Measurements from ENCODE around the gene PRKAG3.

PRKAG3 gene

GRCh38 chr2:218812861-218813260 is 18.7 kb downstream of the PRKAG3 start:
- DNase-seq: no peak

GRCh38 chr2:218812096-218812815 is 19.3 kb downstream of the PRKAG3 start:
- no peak for DNase-seq

GRCh38 chr2:218811382-218811781 is 20.2 kb downstream of the PRKAG3 start:
- DNase-seq: no peak

DNA sequence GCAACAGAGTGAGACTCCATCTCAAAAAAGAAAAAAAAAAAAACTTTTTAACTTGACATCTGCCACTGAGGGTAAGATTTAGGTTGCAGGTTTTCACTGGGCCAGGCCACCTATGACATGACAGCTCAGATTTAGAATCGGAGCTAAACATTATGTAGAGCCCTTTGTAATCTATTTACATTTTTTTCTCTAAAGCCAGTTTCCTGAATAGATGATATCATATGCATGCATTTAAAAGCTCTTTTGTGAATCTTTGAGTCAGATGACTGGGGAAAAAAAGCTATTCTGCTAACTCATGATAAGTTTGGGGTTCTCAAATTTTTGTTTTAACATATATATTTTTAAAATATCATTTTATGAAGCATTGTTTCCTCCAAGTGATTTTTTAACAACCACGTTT is 21.3 kb downstream of the PRKAG3 start:
- no peak for DNase-seq

GRCh38 chr2:218809515-218809914 is 22.1 kb downstream of the PRKAG3 start:
- no peak for DNase-seq

- no peak for DNase-seq
These were observed 24.0 kb downstream of the PRKAG3 start for GRCh38 chr2:218807626-218808025.

DNA sequence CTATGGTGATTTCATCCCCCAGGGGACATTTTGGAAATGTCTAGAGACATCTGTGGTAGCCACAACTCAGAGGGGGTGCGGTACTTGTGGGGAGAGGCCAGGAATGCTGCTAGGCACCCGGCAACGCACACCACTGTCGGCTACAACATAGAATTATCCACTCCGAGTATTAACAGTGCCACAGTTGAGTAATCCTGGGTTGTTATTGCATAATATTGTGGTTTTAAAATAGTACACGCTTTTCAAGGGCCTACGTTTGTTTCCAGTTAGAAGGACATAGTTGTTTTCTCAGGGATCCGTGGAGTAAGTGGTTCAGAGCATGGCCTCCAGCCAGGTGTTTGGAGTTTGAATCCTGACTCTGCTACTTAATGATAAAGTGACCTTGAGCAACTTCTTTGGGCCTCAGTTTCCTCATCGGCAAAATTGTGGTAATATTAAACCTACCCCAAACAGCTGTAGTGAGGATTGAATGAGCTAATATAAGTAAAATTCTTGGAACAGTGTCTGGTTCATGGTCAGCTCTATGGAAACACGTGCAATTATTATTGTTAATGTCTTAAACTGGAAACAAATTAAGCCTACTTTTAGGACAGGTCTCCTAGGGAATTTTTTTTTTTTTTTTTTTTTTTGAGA is 25.1 kb downstream of the PRKAG3 start:
- DNase-seq: no peak

GRCh38 chr2:218805627-218806026 is 26.0 kb downstream of the PRKAG3 start:
- DNase-seq: no peak

- DNase-seq: no peak
These were observed 26.8 kb downstream of the PRKAG3 start for GRCh38 chr2:218804817-218805216.

GRCh38 chr2:218802386-218802994 is 29.1 kb downstream of the PRKAG3 start:
- no peak for DNase-seq

- DNase-seq: no peak
These were observed 31.6 kb downstream of the PRKAG3 start for GRCh38 chr2:218799990-218800389.

DNA sequence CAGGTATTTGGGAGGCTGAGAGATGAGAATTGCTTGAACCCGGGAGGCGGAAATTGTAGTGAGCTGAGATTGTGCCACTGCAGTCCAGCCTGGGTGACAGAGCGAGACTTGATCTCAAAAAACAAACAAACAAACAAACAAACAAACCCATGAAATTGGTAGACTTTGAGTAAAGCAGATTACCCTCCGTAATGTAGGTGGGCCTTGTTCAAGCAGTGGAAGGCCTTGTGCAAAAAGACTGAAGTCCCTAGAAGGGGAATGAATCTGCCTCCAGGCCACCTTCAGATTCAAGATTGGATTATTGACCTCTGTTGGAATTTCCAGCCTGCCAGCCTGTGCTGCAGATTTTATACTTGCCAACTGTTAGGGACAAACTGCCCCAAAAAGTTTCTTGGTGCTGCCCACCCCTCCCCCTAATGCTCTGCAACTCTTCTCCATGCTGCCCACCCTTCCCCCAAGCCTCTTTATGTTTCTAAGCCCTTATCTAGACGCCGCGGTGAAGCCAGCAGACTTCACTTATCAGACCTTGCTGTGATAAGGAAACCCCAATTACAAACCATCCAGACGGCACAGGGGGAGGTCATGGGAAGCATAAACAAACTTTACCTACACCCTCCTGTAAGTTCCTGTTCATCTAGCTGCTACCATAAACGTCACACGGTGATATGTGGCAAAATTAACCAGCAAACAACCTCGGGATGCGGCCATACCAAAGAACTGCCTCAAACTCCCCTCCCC is 32.7 kb downstream of the PRKAG3 start:
- no peak for DNase-seq

DNA sequence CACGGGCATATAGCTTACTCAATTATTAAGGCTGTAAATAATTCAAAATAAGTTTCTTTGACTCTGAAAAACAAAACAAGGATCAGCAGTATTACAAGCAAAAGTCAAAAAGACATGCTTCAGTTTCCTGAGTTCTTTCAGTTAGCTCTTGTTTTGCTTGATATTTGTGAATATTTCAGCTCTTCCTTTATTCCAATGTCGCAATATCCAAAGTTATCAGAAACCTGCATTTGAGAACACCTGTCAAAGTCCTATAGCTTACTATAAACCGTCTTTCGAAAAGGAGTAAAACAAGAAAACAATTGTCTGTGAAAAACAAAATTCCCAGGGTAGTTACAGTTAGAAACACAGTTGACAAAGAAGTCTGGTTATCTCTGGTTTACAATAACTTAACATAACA is 34.9 kb downstream of the PRKAG3 start:
- no peak for DNase-seq

GRCh38 chr2:218792433-218792832 is 39.2 kb downstream of the PRKAG3 start:
- no peak for DNase-seq

DNA sequence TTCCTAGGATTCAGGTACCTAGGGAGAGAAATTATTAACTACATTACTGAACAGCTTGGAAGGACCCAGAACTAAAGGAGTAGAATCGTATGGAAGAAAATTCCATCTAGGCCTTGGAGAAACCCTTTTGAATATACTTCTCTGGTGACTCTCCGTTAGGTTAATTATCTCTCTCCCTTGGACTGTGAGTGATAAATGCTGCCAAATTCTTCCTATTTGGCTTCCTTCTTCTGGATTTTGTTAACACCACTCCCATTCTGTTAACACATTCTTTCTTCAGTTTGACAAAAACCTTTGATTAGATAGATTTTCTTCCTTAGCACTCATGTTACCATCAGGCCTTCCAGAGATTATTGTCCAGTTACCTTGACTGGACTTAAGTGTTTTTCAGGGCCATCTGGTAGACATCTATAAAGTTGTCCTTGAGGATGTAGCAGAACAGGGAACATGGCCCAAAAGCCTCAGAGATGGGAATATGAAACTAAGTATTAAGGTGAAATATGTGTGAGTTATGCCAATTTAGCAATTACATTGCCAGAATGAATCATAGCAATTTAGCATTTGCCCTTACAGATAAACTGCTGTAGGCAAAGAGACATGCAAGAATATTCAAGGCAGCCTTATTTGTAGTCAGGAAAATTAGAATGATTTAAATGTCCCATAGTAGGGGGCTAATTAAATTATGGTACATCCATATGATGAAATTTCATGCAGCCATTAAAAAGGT is 42.9 kb downstream of the PRKAG3 start:
- no peak for DNase-seq

DNA sequence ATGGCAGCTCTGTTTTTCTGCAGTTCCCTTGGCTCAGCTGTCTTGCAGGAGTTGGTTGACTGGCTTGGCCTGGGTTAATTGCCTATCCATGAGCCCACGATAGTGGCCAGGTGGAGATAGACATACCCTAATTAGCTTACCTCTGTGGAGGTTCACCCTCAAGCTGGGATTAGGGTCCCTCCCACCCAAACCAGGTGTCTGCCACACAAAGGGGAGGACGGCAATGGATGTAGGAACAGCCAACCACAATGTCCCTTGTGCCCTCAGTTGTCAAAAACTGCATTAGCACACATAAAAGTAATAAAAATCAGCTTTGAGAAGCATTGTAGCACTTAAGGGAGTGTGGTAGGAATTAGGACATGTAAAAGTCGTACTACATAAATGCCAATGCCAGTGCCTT is 45.5 kb downstream of the PRKAG3 start:
- DNase-seq: no peak

- no peak for DNase-seq
These were observed 46.5 kb downstream of the PRKAG3 start for GRCh38 chr2:218785103-218785502.

GRCh38 chr2:218783688-218784087 is 47.9 kb downstream of the PRKAG3 start:
- DNase-seq: no peak

GRCh38 chr2:218782528-218782844 is 49.1 kb downstream of the PRKAG3 start:
- no peak for DNase-seq

GRCh38 chr2:218781691-218782527 is 49.7 kb downstream of the PRKAG3 start, which contains the start of gene CYP27A1:
CYP27A1 (plus strand) TSS chr2:218782147; CDS start chr2:218782183, 36 bp downstream.
- peak; percentile 8 for DNase-seq

- peak; percentile 19 for DNase-seq
These were observed 50.5 kb downstream of the PRKAG3 start for GRCh38 chr2:218780851-218781690.

Data from COR-L47 (cell line).